WTC11 (cell line): Measurements from ENCODE around the gene GSTA1. TPM values are rescaled to one million over a fixed set of nuclear protein-coding genes. Genes with fewer than 3 reads are reported as not detected.
"Not testable (repeated sequence)": the region's sequence is repeated elsewhere in the genome, so short reads cannot be mapped to it uniquely, and the experiment has no call there.

Experiments used
- ATAC-seq: fragments of 200-7000 bp; cut with Tn5 transposase; 2 replicates; pipeline ENCODE4 v1.10.0; 2021; ENCODE audit warnings: mild to moderate bottlenecking, moderate library complexity
- CTCF ChIA-PET: fragments of 300-600 bp; sonication (Branson Sonifier 250); formaldehyde crosslinking; loops from one replicate; lab custom pipeline; 2021; ENCODE audit warnings: antibody characterized with exemption; lab: Charles Lee
- POLR2A ChIA-PET: fragments of 350-600 bp; sonication (Branson Sonifier 250); formaldehyde crosslinking; loops from one replicate; lab custom pipeline; 2021; ENCODE audit warnings: antibody characterized with exemption; lab: Charles Lee
- DNase-seq: peaks from one replicate; pipeline ENCODE4 v3.0.0; 2021; ENCODE audit warnings: low spot score
- H3K27ac Mint-ChIP-seq: 2 replicates; pipeline ENCODE4 v1.8.0; 2021; ENCODE audit warnings: mixed read lengths
- H3K27me3 Mint-ChIP-seq: 2 replicates; pipeline ENCODE4 v1.8.0; 2021; ENCODE audit warnings: low read depth, mild to moderate bottlenecking, moderate library complexity, mixed read lengths
- H3K36me3 Mint-ChIP-seq: 2 replicates; pipeline ENCODE4 v1.8.0; 2021; ENCODE audit warnings: mixed read lengths
- H3K4me1 Mint-ChIP-seq: 2 replicates; pipeline ENCODE4 v1.8.0; 2022; ENCODE audit warnings: mixed read lengths
- H3K4me3 Mint-ChIP-seq: 2 replicates; pipeline ENCODE4 v1.8.0; 2021; ENCODE audit warnings: mild to moderate bottlenecking, moderate library complexity, mixed read lengths
- H3K9me3 Mint-ChIP-seq: 2 replicates; pipeline ENCODE4 v1.8.0; 2021; ENCODE audit warnings: mixed read lengths
- AR ChIP-seq: fragments of 250-450 bp; sonication (Bioruptor Pico); IDR thresholded peaks from 2 replicates; pipeline ENCODE4 v1.9.0; 2021; ENCODE audit warnings: mild to moderate bottlenecking
- ATF3 ChIP-seq: sonication (generic); formaldehyde crosslinking; conservative IDR thresholded peaks from 2 replicates; pipeline ENCODE4 v1.8.1; 2022; ENCODE audit warnings: mild to moderate bottlenecking, missing genetic modification reagents
- CBFB ChIP-seq: sonication (generic); formaldehyde crosslinking; IDR thresholded peaks from 2 replicates; pipeline ENCODE4 v1.8.1; 2022; ENCODE audit warnings: mild to moderate bottlenecking, low read depth, missing genetic modification reagents
- CDX4 ChIP-seq: fragments of 250-450 bp; sonication (Bioruptor Pico); IDR thresholded peaks from 2 replicates; pipeline ENCODE4 v1.9.0; 2021; ENCODE audit warnings: moderate library complexity, mild to moderate bottlenecking, inconsistent platforms, borderline replicate concordance
- CREM ChIP-seq: sonication (generic); formaldehyde crosslinking; IDR thresholded peaks from 2 replicates; pipeline ENCODE4 v1.8.1; 2022; ENCODE audit warnings: mild to moderate bottlenecking, missing genetic modification reagents, moderate library complexity
- E2F1 ChIP-seq: sonication (generic); formaldehyde crosslinking; IDR thresholded peaks from 2 replicates; pipeline ENCODE4 v1.8.0; 2022; ENCODE audit warnings: mild to moderate bottlenecking, missing genetic modification reagents
- EMX1 ChIP-seq: fragments of 250-450 bp; sonication (Bioruptor Pico); IDR thresholded peaks from 2 replicates; pipeline ENCODE4 v1.8.0; 2021; ENCODE audit warnings: mild to moderate bottlenecking
- ESRRA ChIP-seq: sonication (generic); formaldehyde crosslinking; IDR thresholded peaks from 2 replicates; pipeline ENCODE4 v1.8.1; 2022; ENCODE audit warnings: mild to moderate bottlenecking, missing genetic modification reagents, borderline replicate concordance
- FOXJ3 ChIP-seq: sonication (generic); formaldehyde crosslinking; IDR thresholded peaks from 2 replicates; pipeline ENCODE4 v1.9.0; 2021; ENCODE audit warnings: missing genetic modification reagents, mild to moderate bottlenecking, borderline replicate concordance
- GABPB1 ChIP-seq: sonication (generic); formaldehyde crosslinking; IDR thresholded peaks from 2 replicates; pipeline ENCODE4 v1.8.1; 2023; ENCODE audit warnings: mild to moderate bottlenecking, missing genetic modification reagents
- PRRX2 ChIP-seq: fragments of 250-450 bp; sonication (Bioruptor Pico); IDR thresholded peaks from 2 replicates; pipeline ENCODE4 v1.8.0; 2021; ENCODE audit warnings: mild to moderate bottlenecking
- RORB ChIP-seq: fragments of 250-450 bp; sonication (Bioruptor Pico); IDR thresholded peaks from 2 replicates; pipeline ENCODE4 v1.9.0; 2021; ENCODE audit warnings: mild to moderate bottlenecking
- SMAD3 ChIP-seq: sonication (generic); formaldehyde crosslinking; IDR thresholded peaks from 2 replicates; pipeline ENCODE4 v1.8.0; 2022; ENCODE audit warnings: missing genetic modification reagents, mild to moderate bottlenecking, borderline replicate concordance
- ZBTB43 ChIP-seq: sonication (generic); formaldehyde crosslinking; IDR thresholded peaks from 2 replicates; pipeline ENCODE4 v1.8.1; 2023; ENCODE audit warnings: mild to moderate bottlenecking, missing genetic modification reagents
- ZMAT4 ChIP-seq: fragments of 250-450 bp; sonication (Bioruptor Pico); IDR thresholded peaks from 2 replicates; pipeline ENCODE4 v1.9.0; 2021; ENCODE audit warnings: mild to moderate bottlenecking
- ZNF219 ChIP-seq: sonication (generic); formaldehyde crosslinking; IDR thresholded peaks from 2 replicates; pipeline ENCODE4 v1.8.0; 2023; ENCODE audit warnings: missing genetic modification reagents, mild to moderate bottlenecking, borderline replicate concordance
- ZNF263 ChIP-seq: sonication (generic); formaldehyde crosslinking; IDR thresholded peaks from 2 replicates; pipeline ENCODE4 v1.8.1; 2022; ENCODE audit warnings: low read depth, mild to moderate bottlenecking, moderate library complexity, missing genetic modification reagents
- ZNF425 ChIP-seq: fragments of 250-450 bp; sonication (Bioruptor Pico); conservative IDR thresholded peaks from 2 replicates; pipeline ENCODE4 v1.9.0; 2021; ENCODE audit warnings: mild to moderate bottlenecking
- ZSCAN18 ChIP-seq: fragments of 250-450 bp; sonication (Bioruptor Pico); IDR thresholded peaks from 2 replicates; pipeline ENCODE4 v2.1.2; 2022; ENCODE audit warnings: mild to moderate bottlenecking, moderate library complexity
- total RNA-seq: library from RNA; stranded (reverse); gene quantifications from 3 replicates; pipeline ENCODE4 v1.2.3, GENCODE V29; 2021

The GSTA1 gene
- total RNA-seq, 1 experiment from 2014 or later: 0.90 TPM

- TF ChIP-seq CREM (CRISPR knock-in tag): no peak
- TF ChIP-seq ZNF219 (CRISPR knock-in tag): no peak
- no peak for TF ChIP-seq ATF3 (CRISPR knock-in tag)
- no peak for TF ChIP-seq ESRRA
- TF ChIP-seq ZMAT4 (CRISPR knock-in tag): no peak
- TF ChIP-seq CDX4 (CRISPR knock-in tag): no peak
- TF ChIP-seq GABPB1 (CRISPR knock-in tag): no peak
- no peak for TF ChIP-seq FOXJ3
Observed at GRCh38 chr6:52790861-52791260, 12.8 kb downstream of the GSTA1 start (continued).

GRCh38 chr6:52789658-52790057 is 14.0 kb downstream of the GSTA1 start:
- POLR2A ChIA-PET, H3K4me3 Mint-ChIP-seq, H3K27me3 Mint-ChIP-seq, CTCF ChIA-PET, H3K4me1 Mint-ChIP-seq, H3K27ac Mint-ChIP-seq, DNase-seq, ATAC-seq: not testable (repeated sequence)
- Mint-ChIP-seq H3K9me3 (peaks cover 31% of the 10 kb centered on the region), H3K36me3 (peaks cover 13% of the 10 kb centered on the region)

- ChIA-PET CTCF (no interaction called here), POLR2A (no interaction called here)
- H3K9me3 Mint-ChIP-seq: peaks cover 33% of the 10 kb centered on the region
- H3K27ac Mint-ChIP-seq: no peak overlapping the region
- H3K36me3 Mint-ChIP-seq: peaks cover 13% of the 10 kb centered on the region
- no peak overlapping the region for H3K4me3 Mint-ChIP-seq
- DNase-seq (no peak), ATAC-seq (no peak)
- peaks cover 7% of the 10 kb centered on the region; the same call in 1 of the 2 replicates for H3K27me3 Mint-ChIP-seq
- H3K4me1 Mint-ChIP-seq: no peaks in the 10 kb centered on the region
- TF ChIP-seq ZNF425 (CRISPR knock-in tag) (no peak), ZNF263 (CRISPR knock-in tag) (no peak), E2F1 (CRISPR knock-in tag) (no peak), EMX1 (no peak), PRRX2 (CRISPR knock-in tag) (no peak), AR (CRISPR knock-in tag) (no peak), ZSCAN18 (no peak), SMAD3 (CRISPR knock-in tag) (no peak), CBFB (CRISPR knock-in tag) (no peak), ZBTB43 (CRISPR knock-in tag) (no peak), RORB (no peak), GABPB1 (CRISPR knock-in tag) (no peak)
Observed at GRCh38 chr6:52788478-52788877, 15.1 kb downstream of the GSTA1 start.
